Fibroblast of peridontal ligament (primary cell): Measurements from ENCODE around the gene FASTK.

Experiments used
- DNase-seq: peaks from one replicate; pipeline ENCODE4 v3.0.0-alpha.2; 2010; ENCODE audit errors: extremely low read depth

The FASTK gene

DNA sequence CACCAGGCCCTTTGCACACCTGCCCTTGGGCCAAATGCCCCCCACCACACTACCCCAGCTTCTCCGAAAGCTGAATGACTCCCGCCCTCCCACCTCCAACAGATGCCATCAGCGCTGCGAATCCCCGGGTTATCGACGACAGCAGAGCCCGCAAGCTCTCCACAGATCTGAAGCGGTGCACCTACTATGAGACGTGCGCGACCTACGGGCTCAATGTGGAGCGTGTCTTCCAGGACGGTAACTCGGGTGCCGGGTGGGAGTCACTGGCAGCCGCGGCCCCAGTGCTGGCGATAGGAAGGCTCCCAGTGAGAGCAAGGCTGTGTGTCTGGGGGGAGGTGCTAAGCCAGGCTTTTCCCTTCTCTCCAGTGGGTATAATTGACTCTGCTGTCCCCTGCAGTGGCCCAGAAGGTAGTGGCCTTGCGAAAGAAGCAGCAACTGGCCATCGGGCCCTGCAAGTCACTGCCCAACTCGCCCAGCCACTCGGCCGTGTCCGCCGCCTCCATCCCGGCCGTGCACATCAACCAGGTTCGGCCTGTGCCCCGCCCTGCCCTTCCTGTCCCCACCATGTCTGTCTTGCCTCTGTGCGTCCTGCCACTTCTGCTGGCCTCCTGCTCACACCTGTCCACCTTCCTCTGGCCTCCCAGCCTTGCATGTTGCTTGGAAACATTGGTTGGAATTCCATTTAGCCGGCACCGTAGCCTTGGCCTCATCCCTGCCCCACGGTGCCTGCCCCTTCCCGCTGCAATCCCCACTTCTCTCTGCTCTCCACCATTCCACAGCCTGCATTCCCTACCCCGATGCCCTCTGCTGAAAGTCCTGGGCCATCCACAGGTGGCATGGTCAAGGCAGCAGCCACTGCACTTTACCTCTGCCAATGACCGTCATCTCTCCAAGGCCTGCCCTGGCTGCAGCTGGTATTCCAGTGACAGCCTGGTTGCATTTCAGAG, 37.8 kb upstream of the FASTK start:
- no peak for DNase-seq

DNA sequence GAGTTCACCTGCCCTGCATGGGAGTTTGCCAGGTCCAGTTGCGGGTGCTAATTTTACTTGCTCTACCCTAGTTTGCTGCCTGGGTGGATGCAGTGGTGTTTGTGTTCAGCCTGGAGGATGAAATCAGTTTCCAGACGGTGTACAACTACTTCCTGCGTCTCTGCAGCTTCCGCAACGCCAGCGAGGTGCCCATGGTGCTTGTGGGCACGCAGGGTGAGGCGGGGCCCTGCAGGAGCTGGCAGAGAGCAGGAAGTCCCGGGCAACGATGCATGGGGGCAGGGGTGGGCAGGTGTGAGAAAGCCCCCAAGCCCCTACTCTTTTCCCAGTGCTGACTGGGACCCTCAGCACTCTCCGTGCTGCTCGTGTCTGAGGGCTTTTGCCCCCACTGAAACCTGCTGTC, 37.0 kb upstream of the FASTK start:
- no peak for DNase-seq

DNA sequence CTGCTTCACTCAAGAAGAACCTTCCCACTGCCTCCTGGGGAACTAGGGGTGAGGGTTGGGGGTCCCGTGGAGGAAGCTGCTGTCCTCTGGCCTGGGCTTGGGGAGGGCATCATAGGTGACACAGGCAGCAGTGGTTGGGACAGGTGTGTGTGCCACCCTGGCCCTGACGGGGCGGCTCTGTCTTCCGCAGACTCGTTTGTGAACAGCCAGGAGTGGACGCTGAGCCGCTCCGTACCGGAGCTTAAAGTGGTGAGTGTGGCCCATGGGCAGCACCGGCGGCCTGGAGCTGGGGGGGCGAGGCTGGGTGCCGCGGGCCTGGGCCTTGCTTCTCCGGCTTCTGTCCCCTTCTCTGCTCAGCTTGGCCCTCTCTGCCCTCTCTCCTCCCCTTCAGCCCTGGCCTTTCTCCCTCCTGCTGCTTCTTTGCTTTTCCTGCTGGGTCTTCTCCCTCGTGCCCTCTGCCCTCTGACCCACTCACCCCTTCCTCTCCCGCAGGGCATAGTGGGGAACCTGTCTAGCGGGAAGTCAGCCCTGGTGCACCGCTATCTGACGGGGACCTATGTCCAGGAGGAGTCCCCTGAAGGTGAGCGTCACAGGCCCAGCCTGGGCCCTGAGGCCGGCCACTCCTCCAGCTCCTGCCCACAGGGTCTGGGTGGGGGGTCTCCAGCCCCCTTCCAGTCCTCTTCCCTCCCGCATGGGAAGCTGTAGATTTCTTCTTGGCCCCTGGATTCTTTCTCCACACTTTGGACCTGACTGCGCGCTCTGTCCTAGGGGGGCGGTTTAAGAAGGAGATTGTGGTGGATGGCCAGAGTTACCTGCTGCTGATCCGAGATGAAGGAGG, 36.2 kb upstream of the FASTK start:
- no peak for DNase-seq

DNA sequence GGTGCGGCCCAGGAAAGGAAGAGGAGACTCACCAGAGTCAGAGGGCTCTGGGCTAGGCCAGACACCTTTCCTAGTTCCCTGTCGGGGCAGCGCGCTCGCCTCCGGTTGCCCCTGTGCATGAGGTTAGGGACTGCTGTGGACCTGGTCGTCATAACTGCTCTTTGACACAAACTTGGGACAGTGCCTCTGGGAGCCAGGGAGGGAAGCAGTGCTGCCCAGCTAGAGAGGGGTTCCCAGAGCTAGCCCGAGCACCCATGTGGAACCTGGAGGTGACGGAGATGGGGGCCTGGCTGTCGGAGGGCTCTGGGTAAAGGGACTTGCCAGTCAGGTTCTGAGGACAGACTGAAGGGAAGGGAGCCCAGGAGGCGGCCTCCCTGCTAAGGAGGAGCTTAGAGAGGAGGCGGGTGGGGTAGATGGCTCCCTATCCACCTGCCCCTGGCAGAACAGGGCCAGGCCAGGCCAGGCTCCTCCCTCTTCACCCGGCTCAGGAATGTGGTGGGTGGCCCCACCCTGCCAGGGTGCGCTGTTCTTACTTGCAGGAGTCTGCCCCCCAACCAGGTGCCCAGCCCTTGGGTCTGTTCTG, 35.3 kb upstream of the FASTK start:
- DNase-seq = no peak

DNA sequence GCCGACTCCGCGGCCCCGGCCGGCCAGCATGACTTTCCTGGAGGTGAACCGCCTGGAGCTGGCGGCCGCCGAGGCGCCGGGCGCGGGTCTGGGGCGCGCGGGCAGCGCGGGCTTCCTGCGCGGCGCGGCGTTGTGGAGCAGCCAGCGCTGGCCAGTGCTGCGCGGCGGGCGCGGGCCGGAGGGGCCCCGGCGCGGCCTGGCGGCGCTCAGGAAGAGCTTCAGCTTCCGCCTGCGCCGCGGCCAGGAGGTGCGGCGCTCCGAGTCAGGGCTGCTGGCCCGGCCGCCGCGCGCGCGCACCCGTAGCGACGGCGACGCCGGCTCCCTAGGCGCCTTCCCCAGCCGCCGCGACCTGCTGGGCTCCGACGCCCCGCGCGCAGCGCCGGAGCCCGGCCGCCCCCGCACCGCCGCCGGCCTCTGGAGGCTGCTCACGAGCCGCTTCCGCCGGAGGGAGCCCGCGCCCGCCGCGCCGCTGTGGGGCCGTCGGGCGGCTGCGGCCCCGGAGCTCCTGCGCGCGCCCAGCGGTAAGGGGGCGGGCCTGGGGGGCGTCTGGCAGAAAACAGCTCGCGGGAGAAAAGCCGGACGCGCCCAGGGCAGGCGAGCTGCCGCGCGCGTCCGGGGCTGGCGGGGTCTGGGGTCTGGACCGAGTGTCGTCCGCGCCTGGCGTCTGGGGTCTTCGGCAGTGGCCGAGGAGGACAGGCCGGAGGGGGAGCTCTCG, 34.7 kb upstream of the FASTK start:
- no peak for DNase-seq

DNA sequence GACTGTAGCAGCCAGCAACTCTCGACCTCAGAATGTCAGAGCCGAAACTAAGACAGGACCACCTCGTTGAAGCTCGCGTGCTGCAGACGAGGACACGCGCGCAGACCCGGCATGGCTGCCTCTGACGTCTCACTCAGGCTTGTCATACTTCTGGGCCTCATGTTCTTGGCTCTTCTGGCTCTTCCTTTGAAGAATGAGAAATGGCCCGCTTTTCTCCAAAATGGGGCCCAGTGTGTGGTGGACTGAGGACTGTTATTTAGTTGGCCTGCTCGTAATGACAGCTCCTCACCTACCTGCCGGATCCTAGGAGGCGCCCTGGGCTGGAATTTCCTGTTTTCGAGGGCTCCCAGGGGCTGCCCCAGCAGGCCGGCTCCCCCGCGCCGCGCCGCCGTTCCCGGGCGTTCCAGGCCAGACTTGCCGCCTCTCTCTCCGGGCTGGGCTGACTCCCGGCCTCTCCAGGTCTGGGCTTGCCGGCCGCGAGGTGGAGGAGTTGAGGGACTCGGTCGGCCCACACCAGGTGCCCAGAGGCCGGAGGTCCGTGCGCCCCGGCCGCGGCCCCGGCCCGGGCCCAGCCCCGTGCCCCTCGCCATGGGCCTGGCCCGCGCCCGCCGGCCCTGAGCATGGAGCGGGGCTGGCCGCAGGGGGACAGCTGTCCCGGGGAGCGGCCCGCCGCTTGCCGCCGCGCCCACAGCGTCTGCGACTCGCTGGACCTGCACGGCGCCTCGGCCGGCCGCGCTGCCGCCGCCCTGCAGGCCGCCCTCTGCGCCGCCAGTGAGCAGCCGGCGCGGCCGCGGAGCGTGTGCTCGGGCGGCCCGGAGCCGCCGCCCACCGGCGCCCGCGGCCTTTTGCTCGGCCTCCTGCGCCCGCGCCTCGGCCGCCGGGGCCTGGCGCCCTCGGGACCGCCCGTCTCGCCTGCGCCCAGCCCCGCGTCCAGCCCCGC, 33.8 kb upstream of the FASTK start:
- DNase-seq = no peak

DNA sequence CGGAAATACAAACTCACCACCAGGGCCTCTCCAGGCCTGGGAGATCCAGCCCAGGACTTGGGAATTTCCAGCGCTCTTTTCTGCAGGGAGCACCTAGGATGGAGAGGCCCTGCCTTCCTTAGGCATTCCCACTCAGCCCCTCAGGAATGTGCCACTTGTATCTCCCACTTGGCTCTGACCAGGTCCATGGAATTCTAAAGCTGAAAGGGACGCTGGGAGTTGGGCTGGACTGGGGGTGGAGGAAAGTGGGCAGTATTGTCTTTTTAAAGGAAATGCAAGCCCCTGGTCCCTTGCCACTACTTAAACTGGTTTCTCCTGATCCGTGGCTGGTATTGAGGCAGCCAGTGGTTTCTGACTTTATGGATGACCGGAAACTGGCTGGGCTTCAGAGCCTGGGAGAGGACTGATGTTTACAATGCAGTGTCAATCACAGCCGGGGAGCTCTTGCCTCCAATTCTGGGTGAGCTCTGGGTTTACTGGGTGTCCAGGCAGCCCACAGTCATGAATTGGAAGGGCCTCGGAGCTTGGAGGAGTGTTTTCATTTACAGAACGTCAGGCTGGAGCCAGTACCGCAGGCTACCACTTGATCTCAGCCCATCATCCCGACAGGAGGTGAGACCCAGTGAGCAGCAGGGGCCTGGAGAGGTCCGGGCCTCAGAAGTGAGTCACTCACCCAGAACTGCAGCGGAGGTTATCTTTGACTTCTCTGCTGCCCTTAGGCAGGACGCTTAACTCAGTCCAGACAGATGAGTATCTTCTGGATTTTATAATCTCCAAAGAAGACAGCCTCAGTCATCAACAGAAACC, 32.9 kb upstream of the FASTK start:
- DNase-seq = peak; percentile 71

DNA sequence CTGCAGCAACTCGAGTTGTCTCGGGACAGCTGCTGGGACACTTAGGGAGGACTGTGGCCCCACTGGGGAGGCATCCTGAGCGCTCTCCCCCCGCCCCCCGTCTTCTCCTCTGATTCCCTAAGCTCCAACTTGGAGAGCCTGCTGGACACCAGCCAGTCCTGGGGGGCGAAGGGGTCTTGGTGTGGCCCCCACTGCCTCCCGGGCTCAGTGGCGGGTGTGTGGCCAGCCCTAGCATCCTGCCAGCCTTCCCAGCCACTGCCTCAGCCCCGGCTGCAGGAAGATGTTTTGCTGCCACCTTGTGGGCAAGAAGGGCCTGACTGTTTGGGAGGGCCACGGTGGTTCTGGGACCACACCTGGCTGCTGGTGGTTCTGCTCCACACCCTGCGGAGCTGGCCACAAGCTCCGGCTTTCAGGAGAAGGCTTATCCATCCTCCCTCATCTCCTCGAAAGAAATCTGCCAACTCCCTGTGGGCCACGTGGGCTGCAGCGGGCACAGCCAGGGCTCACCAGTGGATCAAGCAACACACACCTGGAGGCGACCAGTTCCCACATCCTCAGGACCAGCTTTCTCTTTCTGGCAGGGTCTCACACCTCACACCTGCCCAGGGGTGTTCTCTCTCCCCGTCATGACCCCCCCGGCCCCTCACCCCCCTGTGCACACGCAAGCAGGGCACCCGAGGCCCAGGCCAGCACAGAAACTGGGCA, 30.5 kb upstream of the FASTK start:
- peak; percentile 68 for DNase-seq

DNA sequence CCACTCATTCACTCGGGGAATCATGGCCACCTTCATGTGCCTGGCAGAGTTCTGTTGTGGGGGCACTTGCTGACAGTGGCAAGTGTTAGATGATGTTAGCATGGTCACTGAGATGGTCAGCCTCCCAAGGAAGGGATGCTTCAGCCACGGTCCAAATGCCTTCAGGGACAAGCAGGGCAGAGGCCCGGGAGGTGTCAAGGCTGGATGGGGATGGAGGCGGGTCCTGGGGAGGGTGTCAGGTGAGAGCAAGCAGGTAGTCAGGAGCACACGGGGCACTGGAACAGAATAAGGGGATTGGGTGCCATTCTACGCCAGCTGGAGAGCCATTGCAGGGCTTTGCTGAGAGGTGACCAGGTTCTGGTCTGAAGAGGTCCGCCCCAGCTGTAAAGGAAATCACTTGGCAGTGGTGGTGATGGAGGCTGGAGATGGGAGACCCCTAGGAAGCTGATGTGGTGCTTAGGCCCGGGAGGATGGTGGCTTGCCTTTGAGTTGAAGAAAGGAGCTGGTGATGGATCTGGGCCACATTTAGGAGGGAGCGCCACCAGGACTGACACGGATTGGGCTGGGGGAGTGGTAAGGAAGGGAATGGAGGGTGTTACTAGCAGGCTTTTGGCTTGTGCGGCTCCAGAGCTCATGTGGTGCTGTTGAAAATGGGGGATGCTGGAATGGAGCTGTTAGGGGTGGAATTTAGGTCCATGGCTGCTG, 29.8 kb upstream of the FASTK start:
- DNase-seq = no peak

DNA sequence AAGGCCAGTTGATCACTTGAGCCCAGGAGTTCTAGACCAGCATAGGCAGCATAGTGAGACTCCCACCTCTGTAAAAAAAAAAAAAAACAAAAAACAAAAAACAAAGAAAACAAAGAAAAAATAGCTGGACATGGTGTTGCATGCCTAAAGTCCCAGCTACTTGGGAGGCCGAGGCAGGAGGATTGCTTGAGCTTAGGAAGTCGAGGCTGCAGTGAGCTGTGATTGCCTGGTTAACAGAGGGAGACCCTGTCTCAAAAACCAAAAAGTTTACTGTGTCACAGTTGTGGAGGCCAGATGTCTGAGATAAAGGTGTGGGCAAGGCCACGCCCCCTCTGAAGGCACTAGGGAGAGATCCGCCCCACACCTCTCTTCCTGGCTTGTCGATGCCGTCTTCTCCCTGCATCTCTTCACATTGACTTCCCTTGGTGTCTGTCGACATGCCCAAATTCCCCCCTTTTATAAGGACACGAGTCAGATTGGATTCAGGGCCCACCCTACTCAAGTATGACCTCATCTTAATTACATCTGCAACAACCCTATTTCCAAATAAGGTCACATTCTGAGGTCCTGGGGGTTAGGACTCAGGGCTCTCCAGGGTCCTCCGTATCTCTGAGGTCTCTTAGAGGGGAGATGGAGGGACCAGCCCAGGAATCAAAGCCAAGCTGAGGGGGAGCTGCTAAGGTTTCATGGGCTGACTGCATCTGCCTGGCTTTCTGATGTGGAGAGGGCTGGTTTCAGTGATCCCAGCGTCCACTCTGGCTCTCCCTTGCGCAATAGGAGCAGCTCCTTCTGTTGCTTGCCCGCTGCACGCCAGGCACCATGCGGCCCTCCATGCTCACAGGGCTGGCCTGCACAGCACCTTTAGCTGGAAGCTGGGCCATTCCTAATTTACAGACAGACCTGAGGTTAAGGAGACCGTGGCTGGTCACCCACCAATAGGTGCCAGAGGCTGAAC, 28.8 kb upstream of the FASTK start:
- DNase-seq = no peak

DNA sequence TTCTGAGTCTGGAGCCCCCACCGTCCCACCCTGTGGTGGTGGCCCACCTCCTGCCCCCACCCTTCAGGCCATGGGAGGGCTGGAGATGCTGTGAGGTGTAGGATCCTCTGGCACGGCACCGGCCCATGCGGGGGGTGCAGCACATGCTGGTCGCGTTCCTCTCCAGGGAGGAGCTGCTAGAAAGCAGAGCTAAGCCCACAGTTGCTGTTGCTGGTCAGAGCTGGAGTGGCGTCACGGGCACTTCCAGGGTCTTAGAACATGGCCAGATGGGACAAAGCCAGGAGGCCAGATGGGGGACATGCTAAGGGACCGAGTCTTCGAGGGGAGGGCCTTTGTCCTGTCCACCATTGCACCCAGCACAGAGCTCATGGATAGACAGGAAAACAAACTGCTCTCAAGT, 27.3 kb upstream of the FASTK start:
- DNase-seq = no peak

DNA sequence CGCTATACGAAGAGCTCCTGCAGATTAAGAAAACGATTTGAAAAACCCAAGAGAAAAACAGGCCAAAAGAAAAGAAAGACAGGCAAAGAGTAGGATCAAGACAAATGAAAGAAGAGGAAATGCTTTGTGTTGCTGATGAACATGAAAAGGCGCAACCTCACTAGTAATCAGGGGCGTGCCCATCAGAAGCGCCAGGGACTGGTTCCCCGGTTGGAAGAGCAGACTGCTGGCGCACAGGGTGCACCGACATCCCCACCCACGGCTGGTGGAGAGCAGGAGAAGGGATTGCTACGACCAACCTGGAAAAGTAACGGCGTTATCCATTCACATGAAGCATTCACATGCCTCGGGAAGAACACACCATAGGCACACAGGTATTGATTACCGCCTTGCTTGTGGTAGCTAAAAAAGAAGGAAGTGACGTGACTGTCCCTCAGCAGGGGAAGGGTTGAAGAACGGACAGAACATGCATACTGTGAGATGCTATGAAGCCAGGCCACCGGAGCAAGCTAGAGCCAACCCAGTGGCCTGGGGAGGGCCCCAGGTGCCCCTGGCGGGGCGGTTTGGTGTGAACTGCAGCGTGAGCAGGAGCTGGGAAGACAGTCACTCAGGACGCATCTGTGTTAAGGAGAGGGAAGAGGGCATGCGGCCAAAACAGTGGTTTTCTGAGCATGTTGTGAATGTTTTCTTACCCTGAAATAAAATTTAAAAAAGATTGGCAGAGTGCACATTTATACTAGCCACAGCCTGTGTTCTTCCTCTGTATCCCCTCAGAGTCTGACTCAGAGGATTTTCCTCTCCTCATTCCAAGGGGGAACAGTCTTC, 24.0 kb upstream of the FASTK start:
- DNase-seq = peak; percentile 90

DNA sequence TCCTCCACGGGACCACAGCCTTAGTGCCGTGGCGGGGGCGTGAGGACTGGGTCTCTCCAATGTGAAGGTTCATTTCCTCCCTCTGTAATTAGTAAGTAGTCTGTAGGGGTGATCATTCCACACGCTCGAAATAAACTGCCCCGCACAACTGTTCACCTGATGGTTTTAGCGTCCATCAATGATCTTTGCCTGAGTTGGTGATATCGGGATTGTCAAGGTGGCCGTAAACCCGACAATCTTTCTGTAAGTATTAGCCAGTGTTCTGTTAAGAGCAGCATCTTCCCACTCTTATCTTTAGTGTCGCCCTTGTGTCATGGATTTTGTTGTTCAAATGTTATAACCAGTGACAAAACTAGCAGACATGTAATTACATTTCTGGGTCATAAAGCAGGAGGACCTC, 23.4 kb upstream of the FASTK start:
- no peak for DNase-seq

DNA sequence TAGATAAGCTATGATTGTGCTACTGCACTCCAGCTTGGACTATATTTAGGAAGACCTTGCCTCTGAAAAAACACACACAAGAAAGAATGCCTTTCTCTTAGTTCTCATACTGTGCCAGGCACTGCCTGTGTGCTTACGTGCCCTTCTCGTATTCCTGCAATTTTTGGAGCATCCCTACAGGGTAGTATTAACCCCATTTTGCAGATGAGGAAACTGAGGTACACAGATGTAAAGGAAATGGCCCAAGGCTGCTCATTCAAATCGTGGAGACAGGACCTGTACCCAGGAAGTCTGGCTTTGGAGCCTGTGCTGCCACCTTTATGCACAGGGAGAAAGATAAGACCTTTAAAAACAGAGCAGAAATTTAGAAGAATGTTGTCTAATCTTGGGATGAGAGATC, 22.4 kb upstream of the FASTK start:
- DNase-seq = no peak

DNA sequence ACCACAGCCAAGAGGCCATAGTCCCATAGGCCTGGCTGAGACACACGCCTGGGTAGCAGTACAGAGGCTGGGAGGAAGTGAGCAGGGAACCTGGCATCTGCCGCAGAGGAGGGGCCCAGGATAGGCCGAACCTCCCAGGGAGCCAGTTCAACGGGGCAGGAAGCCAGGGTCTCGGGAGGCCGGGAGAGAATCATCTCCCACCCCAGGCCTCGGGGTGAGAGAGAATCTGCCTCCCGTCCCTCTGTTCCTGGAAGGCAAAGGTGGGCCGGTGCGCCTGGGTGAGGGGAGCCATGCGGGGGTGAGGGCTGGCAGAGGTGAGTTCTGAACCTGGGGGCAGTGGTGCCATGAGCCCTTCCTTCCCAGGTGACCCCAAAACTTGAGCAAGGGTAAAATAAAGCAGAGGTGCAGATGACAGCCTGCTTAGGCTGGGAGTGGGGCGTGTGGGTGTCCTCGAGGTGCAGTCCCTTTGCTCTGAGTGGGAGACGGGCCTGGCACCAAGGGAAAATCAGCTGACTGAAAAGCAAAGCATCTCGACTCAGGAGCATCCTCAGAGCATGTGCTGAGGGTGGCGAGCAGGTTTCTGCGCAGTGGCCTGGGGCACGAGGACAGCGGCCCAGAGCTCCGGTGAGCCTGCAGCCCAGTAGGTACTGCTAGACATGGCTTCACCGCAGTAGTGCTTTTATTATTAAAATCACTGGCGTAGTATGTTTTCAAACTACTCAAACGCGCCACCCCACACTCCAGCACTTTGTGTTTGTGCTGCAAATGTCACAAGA, 21.2 kb upstream of the FASTK start:
- no peak for DNase-seq

DNA sequence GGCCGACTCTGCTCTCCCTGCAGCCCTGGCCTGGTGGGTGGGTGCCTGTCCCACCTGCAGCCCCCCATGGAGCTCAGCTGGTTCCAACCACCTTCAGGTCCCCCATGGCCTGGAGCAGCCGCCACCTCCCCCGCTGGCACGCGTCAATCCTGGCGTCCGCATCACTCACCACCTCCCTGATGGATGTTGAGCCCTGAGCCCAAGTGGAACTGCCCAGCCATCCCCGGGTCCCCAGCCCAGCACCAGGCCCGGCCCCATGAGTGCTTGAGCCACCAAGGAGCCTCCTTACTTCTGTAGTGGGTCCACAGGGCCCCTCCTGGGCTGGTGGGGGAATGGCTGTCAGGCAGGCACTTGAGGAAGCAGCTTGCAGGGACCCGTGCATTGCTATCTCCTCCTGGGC, 20.3 kb upstream of the FASTK start:
- DNase-seq = no peak
